ENCODE results near the gene CCDC90B. TPM values are rescaled to one million over a fixed set of nuclear protein-coding genes. Genes with fewer than 3 reads are reported as not detected.

CCDC90B gene
- 60.8 and 63.6 TPM in 2 replicates for total RNA-seq

- Histone ChIP-seq H3K9me3 (ENCODE audit: low read depth, low read length) (no peaks in the 10 kb centered on the region), H3K4me2 (ENCODE audit: insufficient read depth, low read length) (peak within 1 kb of the TSS; percentile 89), H3K79me2 (ENCODE audit: insufficient read depth, low read length) (peaks cover 45% of the 10 kb centered on the region), H3K36me3 (ENCODE audit: insufficient read depth, low read length) (no peaks in the 10 kb centered on the region), H2AFZ (ENCODE audit: low read length) (peak within 1 kb of the TSS; percentile 99), H3K4me1 (ENCODE audit: insufficient read depth, low read length) (peaks cover 24% of the 10 kb centered on the region), H3K4me3 (ENCODE audit: insufficient read depth, low read length) (peak within 1 kb of the TSS; percentile 94), H4K20me1 (ENCODE audit: insufficient read depth, low read length) (peaks cover 2% of the 10 kb centered on the region), H3K27ac (ENCODE audit: low read depth, low read length) (peak within 1 kb of the TSS; percentile 97), H3K27me3 (ENCODE audit: insufficient read depth, low read length) (no peaks in the 10 kb centered on the region)
- TF ChIP-seq CTCF (IDR thresholded peaks at IDR 0.05; ENCODE audit: extremely low read depth, low read depth, low read length) = no peak
- DNase-seq (ENCODE audit: insufficient read length, low spot score, missing footprints) = peak; percentile 93
These were observed at the start of gene CCDC90B for GRCh38 chr11:83285771-83286528. Gene CCDC90B, minus strand, starts transcription at chr11:83286367. Its CDS starts 395 bp downstream, at chr11:83285972.

- no peak overlapping the region for H3K27ac ChIP-seq (ENCODE audit: low read depth, low read length)
- no peak overlapping the region for H3K4me2 ChIP-seq (ENCODE audit: insufficient read depth, low read length)
- no peaks in the 10 kb centered on the region for H3K79me2 ChIP-seq (ENCODE audit: insufficient read depth, low read length)
- TF ChIP-seq CTCF (IDR thresholded peaks at IDR 0.05; ENCODE audit: extremely low read depth, low read depth, low read length) = no peak
- H3K9me3 ChIP-seq (ENCODE audit: low read depth, low read length) = no peaks in the 10 kb centered on the region
- H2AFZ ChIP-seq (ENCODE audit: low read length) = no peak overlapping the region
- no peaks in the 10 kb centered on the region for H3K27me3 ChIP-seq (ENCODE audit: insufficient read depth, low read length)
- DNase-seq (ENCODE audit: insufficient read length, low spot score, missing footprints) = no peak
- H4K20me1 ChIP-seq (ENCODE audit: insufficient read depth, low read length) = no peaks in the 10 kb centered on the region
- no peaks in the 10 kb centered on the region for H3K4me1 ChIP-seq (ENCODE audit: insufficient read depth, low read length)
- no peaks in the 10 kb centered on the region for H3K36me3 ChIP-seq (ENCODE audit: insufficient read depth, low read length)
- no peak overlapping the region for H3K4me3 ChIP-seq (ENCODE audit: insufficient read depth, low read length)
These were observed 49.4 kb upstream of the CCDC90B start for GRCh38 chr11:83335446-83336070.

- Histone ChIP-seq H3K4me2 (ENCODE audit: insufficient read depth, low read length) (no peak overlapping the region), H3K27ac (ENCODE audit: low read depth, low read length) (no peak overlapping the region), H4K20me1 (ENCODE audit: insufficient read depth, low read length) (no peaks in the 10 kb centered on the region), H3K4me3 (ENCODE audit: insufficient read depth, low read length) (no peak overlapping the region), H3K4me1 (ENCODE audit: insufficient read depth, low read length) (no peaks in the 10 kb centered on the region), H3K79me2 (ENCODE audit: insufficient read depth, low read length) (no peaks in the 10 kb centered on the region), H3K27me3 (ENCODE audit: insufficient read depth, low read length) (no peaks in the 10 kb centered on the region), H3K36me3 (ENCODE audit: insufficient read depth, low read length) (no peaks in the 10 kb centered on the region), H2AFZ (ENCODE audit: low read length) (no peak overlapping the region), H3K9me3 (ENCODE audit: low read depth, low read length) (no peaks in the 10 kb centered on the region)
- DNase-seq (ENCODE audit: insufficient read length, low spot score, missing footprints) = no peak
- no peak for TF ChIP-seq CTCF (IDR thresholded peaks at IDR 0.05; ENCODE audit: extremely low read depth, low read depth, low read length)
These were observed 44.1 kb upstream of the CCDC90B start for GRCh38 chr11:83330303-83330702.

- Histone ChIP-seq H3K79me2 (ENCODE audit: insufficient read depth, low read length) (no peaks in the 10 kb centered on the region), H3K36me3 (ENCODE audit: insufficient read depth, low read length) (no peaks in the 10 kb centered on the region), H3K4me2 (ENCODE audit: insufficient read depth, low read length) (no peak overlapping the region), H2AFZ (ENCODE audit: low read length) (no peak overlapping the region), H3K27me3 (ENCODE audit: insufficient read depth, low read length) (no peaks in the 10 kb centered on the region), H3K27ac (ENCODE audit: low read depth, low read length) (no peak overlapping the region), H3K4me3 (ENCODE audit: insufficient read depth, low read length) (no peak overlapping the region), H3K9me3 (ENCODE audit: low read depth, low read length) (no peaks in the 10 kb centered on the region), H3K4me1 (ENCODE audit: insufficient read depth, low read length) (no peaks in the 10 kb centered on the region), H4K20me1 (ENCODE audit: insufficient read depth, low read length) (no peaks in the 10 kb centered on the region)
- TF ChIP-seq CTCF (IDR thresholded peaks at IDR 0.05; ENCODE audit: extremely low read depth, low read depth, low read length) = no peak
- no peak for DNase-seq (ENCODE audit: insufficient read length, low spot score, missing footprints)
These were observed 40.2 kb upstream of the CCDC90B start for GRCh38 chr11:83326326-83326725.

Data from osteoblast (primary cell).